Karpas-422 (cell line): ENCODE data around the gene TGFBRAP1. TPM values are rescaled to one million over a fixed set of nuclear protein-coding genes. Genes with fewer than 3 reads are reported as not detected.
A peak's percentile ranks its signal among the peaks of the same experiment; 100 is the strongest.

Experiments used
- DNase-seq: peaks from one replicate; pipeline ENCODE4 v3.0.0-alpha.2; 2015
- H2AFZ ChIP-seq: fragments of 200-600 bp; sonication (generic); 2 replicates; pipeline ENCODE4 v1.6.1; 2014; ENCODE audit warnings: antibody characterized with exemption, low read length, mixed read lengths
- H3K27ac ChIP-seq: fragments of 200-600 bp; sonication (generic); 2 replicates; pipeline ENCODE4 v1.5.1; 2014; ENCODE audit warnings: mild to moderate bottlenecking, low read length, moderate library complexity
- H3K27me3 ChIP-seq: fragments of 200-600 bp; sonication (generic); 2 replicates; pipeline ENCODE4 v1.6.1; 2014; ENCODE audit warnings: low read length, mixed read lengths
- H3K36me3 ChIP-seq: fragments of 200-600 bp; sonication (generic); 2 replicates; pipeline ENCODE4 v1.6.1; 2014; ENCODE audit warnings: low read length, mixed read lengths; ENCODE audit not compliant: insufficient read depth
- H3K4me1 ChIP-seq: fragments of 200-600 bp; sonication (generic); 2 replicates; pipeline ENCODE4 v1.6.1; 2014; ENCODE audit warnings: mild to moderate bottlenecking, low read length, mixed read lengths
- H3K4me2 ChIP-seq: fragments of 200-600 bp; sonication (generic); 2 replicates; pipeline ENCODE4 v1.6.1; 2014; ENCODE audit warnings: low read length, low read depth, mild to moderate bottlenecking; ENCODE audit not compliant: poor library complexity, severe bottlenecking
- H3K4me3 ChIP-seq: fragments of 200-600 bp; sonication (generic); 2 replicates; pipeline ENCODE4 v1.5.1; 2014; ENCODE audit warnings: mild to moderate bottlenecking, antibody characterized with exemption, low read length, mixed read lengths
- H3K79me2 ChIP-seq: fragments of 200-600 bp; sonication (generic); 2 replicates; pipeline ENCODE4 v1.6.1; 2014; ENCODE audit warnings: mild to moderate bottlenecking, low read length, mixed read lengths
- H3K9ac ChIP-seq: fragments of 200-600 bp; sonication (generic); 2 replicates; pipeline ENCODE4 v1.6.0; 2014; ENCODE audit warnings: low read length
- H3K9me2 ChIP-seq: fragments of 200-600 bp; sonication (generic), shearing (Covaris generic); replicated peaks from 2 replicates; pipeline ENCODE4 v1.6.0; 2014; ENCODE audit warnings: mild to moderate bottlenecking, low read length, moderate library complexity; ENCODE audit not compliant: insufficient read depth
- H3K9me3 ChIP-seq: fragments of 300-700, 200-600 bp; sonication (generic); 2 replicates; pipeline ENCODE4 v1.6.1; 2014; ENCODE audit warnings: low read length, mixed read lengths
- H4K20me1 ChIP-seq: fragments of 200-600 bp; sonication (generic); 2 replicates; pipeline ENCODE4 v1.6.1; 2014; ENCODE audit warnings: mild to moderate bottlenecking, antibody characterized with exemption, low read length, low read depth; ENCODE audit not compliant: insufficient read depth
- total RNA-seq: library from RNA; depleted of rRNA; stranded (reverse); fragments of >200 nt; shearing (Covaris generic); gene quantifications from 2 replicates; pipeline ENCODE4 v1.2.3, GENCODE V29; 2014; ENCODE audit warnings: low replicate concordance

The TGFBRAP1 gene
- total RNA-seq, 1 experiment from 2014 or later: 23.0 TPM

DNA sequence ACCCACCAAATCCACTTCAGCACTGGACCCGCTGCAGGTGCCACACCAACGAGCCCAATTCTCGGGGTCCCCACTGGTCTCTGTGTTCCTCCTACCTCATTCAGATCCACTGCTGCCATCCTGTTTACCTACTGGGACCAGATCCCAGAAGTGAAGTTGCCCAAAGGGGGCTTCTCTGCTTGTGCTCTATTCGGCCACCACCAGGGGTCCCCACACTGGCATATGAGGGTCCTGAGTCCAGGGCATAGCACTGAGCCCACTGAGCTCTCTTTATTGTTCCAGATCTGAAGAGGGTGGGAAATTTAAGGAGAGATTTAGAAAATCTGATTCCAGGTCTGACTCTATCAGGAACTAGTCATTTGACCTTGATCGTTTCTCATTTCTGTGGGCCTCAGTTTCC, 85.6 kb downstream of the TGFBRAP1 start:
- H3K9ac ChIP-seq: no peak overlapping the region
- peak; percentile 59 for DNase-seq
- H3K79me2 ChIP-seq: no peaks in the 10 kb centered on the region
- H3K27me3 ChIP-seq: no peaks in the 10 kb centered on the region
- H3K4me3 ChIP-seq: no peak overlapping the region
- H3K4me1 ChIP-seq: no peaks in the 10 kb centered on the region
- H3K27ac ChIP-seq: no peak overlapping the region
- H2AFZ ChIP-seq: no peak overlapping the region
- no peaks in the 10 kb centered on the region for H3K9me3 ChIP-seq
- H3K36me3 ChIP-seq: no peaks in the 10 kb centered on the region; the same call in 1 of the 2 replicates
- H3K9me2 ChIP-seq: no peaks in the 10 kb centered on the region
- peaks cover 5% of the 10 kb centered on the region; the same call in 1 of the 2 replicates for H4K20me1 ChIP-seq
- no peak overlapping the region for H3K4me2 ChIP-seq

DNA sequence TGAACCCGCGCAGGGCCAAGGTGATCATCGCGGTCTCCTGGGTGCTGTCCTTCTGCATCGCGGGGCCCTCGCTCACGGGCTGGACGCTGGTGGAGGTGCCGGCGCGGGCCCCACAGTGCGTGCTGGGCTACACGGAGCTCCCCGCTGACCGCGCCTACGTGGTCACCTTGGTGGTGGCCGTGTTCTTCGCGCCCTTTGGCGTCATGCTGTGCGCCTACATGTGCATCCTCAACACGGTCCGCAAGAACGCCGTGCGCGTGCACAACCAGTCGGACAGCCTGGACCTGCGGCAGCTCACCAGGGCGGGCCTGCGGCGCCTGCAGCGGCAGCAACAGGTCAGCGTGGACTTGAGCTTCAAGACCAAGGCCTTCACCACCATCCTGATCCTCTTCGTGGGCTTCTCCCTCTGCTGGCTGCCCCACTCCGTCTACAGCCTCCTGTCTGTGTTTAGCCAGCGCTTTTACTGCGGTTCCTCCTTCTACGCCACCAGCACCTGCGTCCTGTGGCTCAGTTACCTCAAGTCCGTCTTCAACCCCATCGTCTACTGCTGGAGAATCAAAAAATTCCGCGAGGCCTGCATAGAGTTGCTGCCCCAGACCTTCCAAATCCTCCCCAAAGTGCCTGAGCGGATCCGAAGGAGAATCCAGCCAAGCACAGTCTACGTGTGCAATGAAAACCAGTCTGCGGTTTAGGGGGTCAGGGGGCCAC, 87.1 kb downstream of the TGFBRAP1 start:
- no peak for DNase-seq
- Histone ChIP-seq H2AFZ (no peak overlapping the region), H3K4me1 (no peaks in the 10 kb centered on the region; the same call in 1 of the 2 replicates), H3K4me2 (no peak overlapping the region), H4K20me1 (peaks cover 5% of the 10 kb centered on the region; the same call in 1 of the 2 replicates), H3K27ac (no peak overlapping the region), H3K36me3 (no peaks in the 10 kb centered on the region; the same call in 1 of the 2 replicates), H3K79me2 (no peaks in the 10 kb centered on the region), H3K4me3 (no peak overlapping the region), H3K9ac (no peak overlapping the region), H3K9me3 (no peaks in the 10 kb centered on the region), H3K9me2 (no peaks in the 10 kb centered on the region), H3K27me3 (no peaks in the 10 kb centered on the region)

- Histone ChIP-seq H3K4me1 (no peaks in the 10 kb centered on the region; the same call in 1 of the 2 replicates), H4K20me1 (peaks cover 5% of the 10 kb centered on the region; the same call in 1 of the 2 replicates), H2AFZ (no peak within 1 kb of the TSS), H3K4me3 (no peak within 1 kb of the TSS), H3K79me2 (no peaks in the 10 kb centered on the region), H3K9me3 (no peaks in the 10 kb centered on the region), H3K27me3 (no peaks in the 10 kb centered on the region), H3K27ac (no peak within 1 kb of the TSS), H3K4me2 (no peak within 1 kb of the TSS), H3K36me3 (no peaks in the 10 kb centered on the region), H3K9ac (no peak within 1 kb of the TSS), H3K9me2 (no peaks in the 10 kb centered on the region)
- no peak for DNase-seq
These were observed 88.1 kb downstream of the TGFBRAP1 start, which contains the start of gene GPR45 for GRCh38 chr2:105241443-105241842. TSS of gene GPR45 (plus strand) at chr2:105241743. CDS start at chr2:105241859, 116 bp downstream.

DNA sequence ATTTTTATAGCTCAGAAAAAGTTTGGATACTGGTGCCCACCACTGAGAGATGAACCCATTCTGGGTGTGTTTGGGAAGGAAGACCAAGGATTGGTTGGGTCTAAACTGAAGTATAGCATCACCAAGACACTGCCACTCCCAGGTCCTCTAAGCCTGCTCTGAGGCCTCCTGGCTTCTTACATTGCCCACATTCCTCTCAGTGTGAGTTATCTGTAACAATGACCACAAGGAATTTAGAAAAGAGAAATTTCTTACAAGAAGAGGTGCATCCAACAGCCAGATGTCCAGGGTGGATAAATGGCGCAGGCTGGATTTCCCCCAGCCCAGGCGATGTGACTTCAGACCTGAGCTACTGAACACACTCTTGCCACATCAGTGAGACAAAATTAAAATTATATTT, 89.6 kb downstream of the TGFBRAP1 start:
- Histone ChIP-seq H3K9me2 (no peaks in the 10 kb centered on the region), H3K4me1 (no peaks in the 10 kb centered on the region; the same call in 1 of the 2 replicates), H3K79me2 (no peaks in the 10 kb centered on the region), H2AFZ (no peak overlapping the region), H3K4me3 (no peak overlapping the region), H3K27ac (no peak overlapping the region), H3K36me3 (no peaks in the 10 kb centered on the region), H3K9me3 (no peaks in the 10 kb centered on the region), H3K9ac (no peak overlapping the region), H3K4me2 (no peak overlapping the region), H3K27me3 (no peaks in the 10 kb centered on the region), H4K20me1 (peaks cover 5% of the 10 kb centered on the region; the same call in 1 of the 2 replicates)
- DNase-seq: no peak

DNA sequence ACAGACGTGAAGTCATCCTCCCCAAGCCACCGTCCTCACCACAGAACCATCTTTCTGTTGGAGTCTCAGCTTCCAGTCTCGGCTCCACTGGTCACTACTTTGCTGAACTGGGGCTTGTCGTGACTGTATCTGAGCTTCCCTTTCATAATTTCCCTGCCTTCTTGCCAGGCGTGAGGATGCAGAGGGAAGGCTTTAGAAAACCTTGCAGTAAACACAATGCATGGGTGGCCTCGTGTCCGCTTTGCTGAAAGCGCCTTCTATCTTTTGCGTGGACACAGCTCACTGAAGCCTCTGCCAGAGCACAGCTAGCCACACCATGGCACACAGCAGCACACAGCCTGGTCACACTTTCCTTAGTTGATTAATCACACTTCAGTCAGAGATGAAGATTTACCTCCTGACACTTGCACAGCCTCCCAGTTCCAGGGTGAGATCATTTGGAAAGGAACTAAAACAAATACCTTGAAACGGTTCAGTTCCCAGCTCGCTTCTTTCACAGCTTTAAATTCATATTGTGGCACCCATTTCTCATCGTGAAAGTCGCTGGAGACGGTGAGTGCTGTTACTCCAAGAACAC, 90.8 kb downstream of the TGFBRAP1 start:
- no peaks in the 10 kb centered on the region for H3K36me3 ChIP-seq
- no peak overlapping the region for H3K9ac ChIP-seq
- H3K9me2 ChIP-seq: no peaks in the 10 kb centered on the region
- no peaks in the 10 kb centered on the region for H3K79me2 ChIP-seq
- no peak overlapping the region for H2AFZ ChIP-seq
- no peak overlapping the region for H3K4me3 ChIP-seq
- no peak overlapping the region for H3K4me2 ChIP-seq
- H3K4me1 ChIP-seq: no peaks in the 10 kb centered on the region; the same call in 1 of the 2 replicates
- H4K20me1 ChIP-seq: no peaks in the 10 kb centered on the region
- no peak overlapping the region for H3K27ac ChIP-seq
- DNase-seq: no peak
- H3K9me3 ChIP-seq: no peaks in the 10 kb centered on the region
- no peaks in the 10 kb centered on the region for H3K27me3 ChIP-seq

GRCh38 chr2:105237045-105237765, 92.3 kb downstream of the TGFBRAP1 start:
- Histone ChIP-seq H3K9me2 (no peaks in the 10 kb centered on the region), H3K4me1 (no peaks in the 10 kb centered on the region; the same call in 1 of the 2 replicates), H3K9ac (no peak overlapping the region), H4K20me1 (no peaks in the 10 kb centered on the region), H3K27me3 (no peaks in the 10 kb centered on the region), H3K27ac (no peak overlapping the region), H3K4me3 (no peak overlapping the region), H3K36me3 (no peaks in the 10 kb centered on the region), H3K9me3 (no peaks in the 10 kb centered on the region), H3K4me2 (no peak overlapping the region), H3K79me2 (no peaks in the 10 kb centered on the region), H2AFZ (no peak overlapping the region)
- no peak for DNase-seq

DNA sequence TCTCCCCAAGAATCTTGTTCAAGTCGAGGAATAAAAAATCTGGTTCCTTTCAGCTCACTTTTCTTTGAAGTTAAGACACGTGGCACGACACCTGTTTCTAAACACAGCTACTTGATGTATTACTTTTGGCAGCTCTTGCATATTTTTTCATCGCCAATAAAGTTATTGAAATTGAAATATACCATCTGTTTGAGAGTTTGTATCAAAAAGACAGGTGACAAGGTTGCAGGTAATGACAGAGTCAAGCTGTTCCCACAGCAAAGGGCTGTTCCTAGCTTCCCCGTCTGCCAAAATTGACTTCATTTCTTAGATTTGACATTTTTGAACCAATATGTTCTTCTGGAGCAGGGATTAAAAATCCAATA, 93.5 kb downstream of the TGFBRAP1 start:
- Histone ChIP-seq H3K4me3 (no peak overlapping the region), H3K27ac (no peak overlapping the region), H3K9me3 (no peaks in the 10 kb centered on the region), H3K9me2 (no peaks in the 10 kb centered on the region), H3K27me3 (no peaks in the 10 kb centered on the region), H3K36me3 (no peaks in the 10 kb centered on the region), H2AFZ (no peak overlapping the region), H3K4me2 (no peak overlapping the region), H3K4me1 (no peaks in the 10 kb centered on the region; the same call in 1 of the 2 replicates), H4K20me1 (no peaks in the 10 kb centered on the region), H3K9ac (no peak overlapping the region), H3K79me2 (no peaks in the 10 kb centered on the region)
- no peak for DNase-seq
